ENCODE measurements around the gene COL23A1. TPM values are rescaled to one million over a fixed set of nuclear protein-coding genes. Genes with fewer than 3 reads are reported as not detected.

The COL23A1 gene
- total and polyA plus RNA-seq, 2 experiments from 2014 or later, result 4.8 to 8.2 TPM

DNA sequence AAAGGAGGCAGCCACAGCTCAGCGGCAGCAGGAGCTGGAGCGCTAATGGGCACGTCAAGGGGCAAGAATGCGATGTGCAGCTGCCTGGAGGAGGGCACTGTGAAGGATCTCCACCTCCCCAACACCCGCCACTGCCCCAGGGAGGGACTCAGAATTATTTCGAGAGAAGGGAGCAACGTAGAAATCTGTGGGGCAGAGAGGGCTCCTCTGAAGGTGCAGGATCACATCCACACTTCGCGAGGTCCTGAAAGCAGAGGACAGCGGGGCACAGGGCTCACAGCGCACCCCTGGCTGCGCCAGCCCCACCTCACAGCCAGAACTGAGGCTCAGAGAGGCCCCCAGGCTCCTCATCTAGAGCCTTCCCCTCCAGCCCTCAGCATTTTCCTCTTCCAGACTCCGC, 7.9 kb downstream of the COL23A1 start:
- Histone ChIP-seq H3K27ac (ENCODE audit: low read depth) (no peak overlapping the region), H3K4me3 (no peak overlapping the region), H3K36me3 (ENCODE audit: insufficient read depth) (no peaks in the 10 kb centered on the region), H4K20me1 (replicated peaks; ENCODE audit: insufficient read depth) (no peaks in the 10 kb centered on the region), H3K4me1 (ENCODE audit: insufficient read depth) (0 out of 2 replicates have a peak, but pooled peaks cover under 1% of the 10 kb centered on the region), H3K9me2 (ENCODE audit: insufficient read depth) (no peaks in the 10 kb centered on the region), H2AFZ (no peak overlapping the region), H3K4me2 (no peak overlapping the region), H3K79me2 (replicated peaks; ENCODE audit: insufficient read depth) (peaks cover under 1% of the 10 kb centered on the region; the same call in 1 of the 2 replicates), H3K27me3 (ENCODE audit: insufficient read depth) (no peaks in the 10 kb centered on the region), H3F3A (replicated peaks; ENCODE audit: low read depth) (no peaks in the 10 kb centered on the region)
- H3K4me1 Mint-ChIP-seq, result peaks cover 5% of the 10 kb centered on the region; the same call in 2 of the 3 replicates
- no peak overlapping the region for H3K27ac Mint-ChIP-seq
- peaks cover 11% of the 10 kb centered on the region for H3K27me3 Mint-ChIP-seq (ENCODE audit: insufficient read depth, low read depth, poor library complexity)
- no peaks in the 10 kb centered on the region for H3K36me3 Mint-ChIP-seq (ENCODE audit: low read depth)
- ATAC-seq (no peak), DNase-seq (ENCODE audit: low spot score) (no peak)
- H3K9me3 Mint-ChIP-seq, result peaks cover 3% of the 10 kb centered on the region; the same call in 2 of the 3 replicates
- H3K4me3 Mint-ChIP-seq, result no peak overlapping the region
- TF ChIP-seq STAT1 (IDR thresholded peaks at IDR 0.05; ENCODE audit: unreplicated experiment), result no peak
- TF ChIP-seq CREB1 (CRISPR knock-in tag; IDR thresholded peaks at IDR 0.05; ENCODE audit: low read depth), result no peak
- TF ChIP-seq ZNF114 (CRISPR knock-in tag; IDR thresholded peaks at IDR 0.05), result no peak
- TF ChIP-seq EZH2 (IDR thresholded peaks at IDR 0.05; ENCODE audit: low read depth, unreplicated experiment), result no peak
- TF ChIP-seq JUNB (IDR thresholded peaks at IDR 0.05; ENCODE audit: unreplicated experiment), result no peak
- TF ChIP-seq POLR2AphosphoS5 (IDR thresholded peaks at IDR 0.05; ENCODE audit: low read depth), result no peak
- no peak for TF ChIP-seq ZNF331 (CRISPR knock-in tag; IDR thresholded peaks at IDR 0.05; ENCODE audit: low read depth)
- TF ChIP-seq NANOG (IDR thresholded peaks at IDR 0.05; ENCODE audit: borderline replicate concordance), result no peak
- TF ChIP-seq REST (IDR thresholded peaks at IDR 0.05; ENCODE audit: unreplicated experiment), result no peak
- TF ChIP-seq, protein P1, sequence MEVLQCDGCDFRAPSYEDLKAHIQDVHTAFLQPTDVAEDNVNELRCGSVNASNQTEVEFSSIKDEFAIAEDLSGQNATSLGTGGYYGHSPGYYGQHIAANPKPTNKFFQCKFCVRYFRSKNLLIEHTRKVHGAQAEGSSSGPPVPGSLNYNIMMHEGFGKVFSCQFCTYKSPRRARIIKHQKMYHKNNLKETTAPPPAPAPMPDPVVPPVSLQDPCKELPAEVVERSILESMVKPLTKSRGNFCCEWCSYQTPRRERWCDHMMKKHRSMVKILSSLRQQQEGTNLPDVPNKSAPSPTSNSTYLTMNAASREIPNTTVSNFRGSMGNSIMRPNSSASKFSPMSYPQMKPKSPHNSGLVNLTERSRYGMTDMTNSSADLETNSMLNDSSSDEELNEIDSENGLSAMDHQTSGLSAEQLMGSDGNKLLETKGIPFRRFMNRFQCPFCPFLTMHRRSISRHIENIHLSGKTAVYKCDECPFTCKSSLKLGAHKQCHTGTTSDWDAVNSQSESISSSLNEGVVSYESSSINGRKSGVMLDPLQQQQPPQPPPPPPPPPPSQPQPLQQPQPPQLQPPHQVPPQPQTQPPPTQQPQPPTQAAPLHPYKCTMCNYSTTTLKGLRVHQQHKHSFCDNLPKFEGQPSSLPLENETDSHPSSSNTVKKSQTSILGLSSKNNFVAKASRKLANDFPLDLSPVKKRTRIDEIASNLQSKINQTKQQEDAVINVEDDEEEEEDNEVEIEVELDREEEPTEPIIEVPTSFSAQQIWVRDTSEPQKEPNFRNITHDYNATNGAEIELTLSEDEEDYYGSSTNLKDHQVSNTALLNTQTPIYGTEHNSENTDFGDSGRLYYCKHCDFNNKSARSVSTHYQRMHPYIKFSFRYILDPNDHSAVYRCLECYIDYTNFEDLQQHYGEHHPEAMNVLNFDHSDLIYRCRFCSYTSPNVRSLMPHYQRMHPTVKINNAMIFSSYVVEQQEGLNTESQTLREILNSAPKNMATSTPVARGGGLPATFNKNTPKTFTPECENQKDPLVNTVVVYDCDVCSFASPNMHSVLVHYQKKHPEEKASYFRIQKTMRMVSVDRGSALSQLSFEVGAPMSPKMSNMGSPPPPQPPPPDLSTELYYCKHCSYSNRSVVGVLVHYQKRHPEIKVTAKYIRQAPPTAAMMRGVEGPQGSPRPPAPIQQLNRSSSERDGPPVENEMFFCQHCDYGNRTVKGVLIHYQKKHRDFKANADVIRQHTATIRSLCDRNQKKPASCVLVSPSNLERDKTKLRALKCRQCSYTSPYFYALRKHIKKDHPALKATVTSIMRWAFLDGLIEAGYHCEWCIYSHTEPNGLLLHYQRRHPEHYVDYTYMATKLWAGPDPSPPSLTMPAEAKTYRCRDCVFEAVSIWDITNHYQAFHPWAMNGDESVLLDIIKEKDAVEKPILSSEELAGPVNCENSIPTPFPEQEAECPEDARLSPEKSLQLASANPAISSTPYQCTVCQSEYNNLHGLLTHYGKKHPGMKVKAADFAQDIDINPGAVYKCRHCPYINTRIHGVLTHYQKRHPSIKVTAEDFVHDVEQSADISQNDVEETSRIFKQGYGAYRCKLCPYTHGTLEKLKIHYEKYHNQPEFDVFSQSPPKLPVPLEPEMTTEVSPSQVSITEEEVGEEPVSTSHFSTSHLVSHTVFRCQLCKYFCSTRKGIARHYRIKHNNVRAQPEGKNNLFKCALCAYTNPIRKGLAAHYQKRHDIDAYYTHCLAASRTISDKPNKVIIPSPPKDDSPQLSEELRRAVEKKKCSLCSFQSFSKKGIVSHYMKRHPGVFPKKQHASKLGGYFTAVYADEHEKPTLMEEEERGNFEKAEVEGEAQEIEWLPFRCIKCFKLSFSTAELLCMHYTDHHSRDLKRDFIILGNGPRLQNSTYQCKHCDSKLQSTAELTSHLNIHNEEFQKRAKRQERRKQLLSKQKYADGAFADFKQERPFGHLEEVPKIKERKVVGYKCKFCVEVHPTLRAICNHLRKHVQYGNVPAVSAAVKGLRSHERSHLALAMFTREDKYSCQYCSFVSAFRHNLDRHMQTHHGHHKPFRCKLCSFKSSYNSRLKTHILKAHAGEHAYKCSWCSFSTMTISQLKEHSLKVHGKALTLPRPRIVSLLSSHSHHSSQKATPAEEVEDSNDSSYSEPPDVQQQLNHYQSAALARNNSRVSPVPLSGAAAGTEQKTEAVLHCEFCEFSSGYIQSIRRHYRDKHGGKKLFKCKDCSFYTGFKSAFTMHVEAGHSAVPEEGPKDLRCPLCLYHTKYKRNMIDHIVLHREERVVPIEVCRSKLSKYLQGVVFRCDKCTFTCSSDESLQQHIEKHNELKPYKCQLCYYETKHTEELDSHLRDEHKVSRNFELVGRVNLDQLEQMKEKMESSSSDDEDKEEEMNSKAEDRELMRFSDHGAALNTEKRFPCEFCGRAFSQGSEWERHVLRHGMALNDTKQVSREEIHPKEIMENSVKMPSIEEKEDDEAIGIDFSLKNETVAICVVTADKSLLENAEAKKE (CRISPR knock-in tag; IDR thresholded peaks at IDR 0.05), result no peak
- TF ChIP-seq, protein P2, sequence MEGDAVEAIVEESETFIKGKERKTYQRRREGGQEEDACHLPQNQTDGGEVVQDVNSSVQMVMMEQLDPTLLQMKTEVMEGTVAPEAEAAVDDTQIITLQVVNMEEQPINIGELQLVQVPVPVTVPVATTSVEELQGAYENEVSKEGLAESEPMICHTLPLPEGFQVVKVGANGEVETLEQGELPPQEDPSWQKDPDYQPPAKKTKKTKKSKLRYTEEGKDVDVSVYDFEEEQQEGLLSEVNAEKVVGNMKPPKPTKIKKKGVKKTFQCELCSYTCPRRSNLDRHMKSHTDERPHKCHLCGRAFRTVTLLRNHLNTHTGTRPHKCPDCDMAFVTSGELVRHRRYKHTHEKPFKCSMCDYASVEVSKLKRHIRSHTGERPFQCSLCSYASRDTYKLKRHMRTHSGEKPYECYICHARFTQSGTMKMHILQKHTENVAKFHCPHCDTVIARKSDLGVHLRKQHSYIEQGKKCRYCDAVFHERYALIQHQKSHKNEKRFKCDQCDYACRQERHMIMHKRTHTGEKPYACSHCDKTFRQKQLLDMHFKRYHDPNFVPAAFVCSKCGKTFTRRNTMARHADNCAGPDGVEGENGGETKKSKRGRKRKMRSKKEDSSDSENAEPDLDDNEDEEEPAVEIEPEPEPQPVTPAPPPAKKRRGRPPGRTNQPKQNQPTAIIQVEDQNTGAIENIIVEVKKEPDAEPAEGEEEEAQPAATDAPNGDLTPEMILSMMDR (conservative IDR thresholded peaks at IDR 0.05; ENCODE audit: low read depth in 2 of 2), result no peak
- TF ChIP-seq, protein P3, sequence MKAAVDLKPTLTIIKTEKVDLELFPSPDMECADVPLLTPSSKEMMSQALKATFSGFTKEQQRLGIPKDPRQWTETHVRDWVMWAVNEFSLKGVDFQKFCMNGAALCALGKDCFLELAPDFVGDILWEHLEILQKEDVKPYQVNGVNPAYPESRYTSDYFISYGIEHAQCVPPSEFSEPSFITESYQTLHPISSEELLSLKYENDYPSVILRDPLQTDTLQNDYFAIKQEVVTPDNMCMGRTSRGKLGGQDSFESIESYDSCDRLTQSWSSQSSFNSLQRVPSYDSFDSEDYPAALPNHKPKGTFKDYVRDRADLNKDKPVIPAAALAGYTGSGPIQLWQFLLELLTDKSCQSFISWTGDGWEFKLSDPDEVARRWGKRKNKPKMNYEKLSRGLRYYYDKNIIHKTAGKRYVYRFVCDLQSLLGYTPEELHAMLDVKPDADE (IDR thresholded peaks at IDR 0.05), result no peak
- TF ChIP-seq EZH2phosphoT487 (IDR thresholded peaks at IDR 0.05; ENCODE audit: unreplicated experiment), result no peak

Data from GM23338 (cell line).